Heart left ventricle (tissue), 16 donors: ENCODE measurements around the gene AUH. TPM values are rescaled to one million over a fixed set of nuclear protein-coding genes. Genes with fewer than 3 reads are reported as not detected.

ENCODE experiments used
- ATAC-seq, 4 donors: fragments of 200-7000 bp; cut with Tn5 transposase; one replicate each; pipeline ENCODE4 v1.9.1; 2020 to 2022; ENCODE audit warnings: moderate library complexity in 4 of 4, mild to moderate bottlenecking in 3 of 4, moderate number of reproducible peaks in 1 of 4
- DNase-seq, 5 donors: peaks; one replicate each; pipeline ENCODE4 v3.0.0-alpha.2; 2020
- H3K27ac ChIP-seq, 12 donors: fragments of 200-600 bp; sonication (generic) in 4 of 12; one replicate each; pipeline versions ENCODE4 v1.5.0 to v1.8.0; 2016 to 2022; ENCODE audit warnings: mild to moderate bottlenecking in 2 of 12
- H3K27me3 ChIP-seq, 9 donors: fragments of 200-600 bp; sonication (generic) in 2 of 9; one replicate each; pipeline versions ENCODE4 v1.5.1 to v1.8.0; 2016 to 2022; ENCODE audit warnings: mild to moderate bottlenecking in 3 of 9
- H3K36me3 ChIP-seq, 9 donors: fragments of 200-600 bp; sonication (generic) in 2 of 9; one replicate each; pipeline versions ENCODE4 v1.5.0 to v1.8.0; 2018 to 2022; ENCODE audit warnings: mild to moderate bottlenecking in 2 of 9
- H3K4me1 ChIP-seq, 12 donors: fragments of 200-600 bp; sonication (generic) in 4 of 12; one replicate each; pipeline versions ENCODE4 v1.5.0 to v1.8.0; 2016 to 2022; ENCODE audit warnings: mild to moderate bottlenecking in 3 of 12
- H3K4me3 ChIP-seq, 12 donors: fragments of 200-600 bp; sonication (generic) in 4 of 12; one replicate each; pipeline versions ENCODE4 v1.5.0 to v1.8.0; 2017 to 2022; ENCODE audit warnings: mild to moderate bottlenecking in 9 of 12, moderate library complexity in 4 of 12
- H3K9me3 ChIP-seq, 12 donors: fragments of 200-600 bp; sonication (generic) in 4 of 12; one replicate each; pipeline versions ENCODE4 v1.5.0 to v1.8.0; 2016 to 2022; ENCODE audit warnings: mild to moderate bottlenecking in 1 of 12
- POLR2A ChIP-seq, 2 donors: fragments of 450-650 bp; IDR thresholded peaks; one replicate each; pipeline ENCODE4 v1.6.1; 2017; ENCODE audit warnings: antibody characterized with exemption in 2 of 2, mild to moderate bottlenecking in 2 of 2, moderate library complexity in 2 of 2
- WGBS, 4 donors: extraction: QIAGEN DNeasy Blood & Tissue Kit in 2 of 4; methylation state at CpG; one replicate each; pipeline versions ENCODE4 v1.1.5 to v1.1.7; 2013 to 2018; 5-methylcytosine and 5-hydroxymethylcytosine counted together
- intact Hi-C, 10 donors: fragments of 100-400 bp; cut with DNase I; formaldehyde crosslinking; loops; one replicate each; pipeline versions ENCODE4 v1.11.1 to v1.14.2; 2022
- polyA plus RNA-seq, 2 donors: library from polyadenylated mRNA; stranded (reverse); fragments of 200-250 nt; gene quantifications; one replicate each; pipeline ENCODE4 v1.2.3, GENCODE V29; 2013
- total RNA-seq, 9 donors: library from RNA; depleted of rRNA in 2 of 9; stranded (reverse); fragments of >200 nt in 2 of 9; fragmentation: NEBNext Ultra II Directional in 3 of 9; extraction: Animal tissue kit (Norgen Biotek cat#: 25700) in 3 of 9; gene quantifications; one replicate each; pipeline versions ENCODE4 v1.1.0 to v1.2.4, GENCODE V29; 2016 to 2023
- TF ChIP-seq, protein P1 (sequence below), 12 donors: fragments of 200-600 bp; sonication (generic) in 4 of 12; IDR thresholded peaks; one replicate each; pipeline versions ENCODE4 v1.5.0 to v1.8.0; 2018 to 2022; ENCODE audit warnings: antibody characterized with exemption in 12 of 12, mild to moderate bottlenecking in 5 of 12
- donor health status: ischemic (EF 13 %, LVEDD 7.1; RV severe dilation, severe dysfunction).
- donor health status: healthy with polysubstance abuse.
- donor health status: DM: no; HTN: yes; CAD: no.
- donor health status: DM: no; HTN: no; CAD: no.
- donor health status: ischemic (EF 25% LVEDD 6.9; RV normal size, moderate dysfunction).
- donor health status: ischemic (EF 25% LVEDD 5.7; RV mildly dilated, moderate dysfunction).
- donor health status: healthy.
- donor health status: DM: yes; HTN: yes; CAD: no.
- donor health status: ischemic (EF 35%, LVEDD 5.7; RV mildly dilated, moderate dysfunction).
- donor health status: nonischemic (EF 11% LVEDD 7.7; RV severe dilation, severe dysfunction).
- donor health status: DM: yes; HTN: yes; CAD: no.
- donor health status: PGD.
- donor health status: ischemic (EF 29% LVEDD 5.4; RV normal size, mild dysfunction).
- donor health status: nonischemic (EF 23%, LVEDD 6.1; RV moderate dilation, normal function).

Gene AUH
- total and polyA plus RNA-seq, 11 donors, result 19.0 to 54.7 (median 39.7) TPM

DNA sequence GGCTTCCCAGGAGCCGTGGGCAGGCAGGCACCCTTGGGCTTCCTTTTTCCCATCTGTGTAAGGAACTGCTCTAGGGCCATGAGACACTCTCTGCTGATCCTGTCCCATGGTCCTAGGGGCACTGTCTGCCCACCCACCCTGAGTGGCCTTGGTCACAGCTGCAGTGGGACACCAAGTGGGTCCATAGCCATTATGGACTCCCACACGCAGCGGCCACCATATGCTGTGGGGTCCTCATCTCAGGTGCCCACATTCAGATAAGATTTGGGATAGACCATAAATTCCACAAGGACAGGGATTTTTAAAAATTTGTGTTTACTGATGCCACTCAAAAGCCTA, 180.8 kb downstream of the AUH start:
- Histone ChIP-seq H3K9me3 (no peaks in the 10 kb centered on the region), H3K27me3 (no peaks in the 10 kb centered on the region), H3K4me3 (no peak overlapping the region), H3K27ac (no peak overlapping the region), H3K4me1 (peaks cover 0 to 17% (median 0%) of the 10 kb centered on the region in 12 donors), H3K36me3 (no peaks in the 10 kb centered on the region)
- WGBS, 4 donors, result 91 to 100% (median 95%) methylated on average over 2 to 3 of the region's 3 CpGs
- DNase-seq (no peak), ATAC-seq (no peak)
- TF ChIP-seq, protein P1, sequence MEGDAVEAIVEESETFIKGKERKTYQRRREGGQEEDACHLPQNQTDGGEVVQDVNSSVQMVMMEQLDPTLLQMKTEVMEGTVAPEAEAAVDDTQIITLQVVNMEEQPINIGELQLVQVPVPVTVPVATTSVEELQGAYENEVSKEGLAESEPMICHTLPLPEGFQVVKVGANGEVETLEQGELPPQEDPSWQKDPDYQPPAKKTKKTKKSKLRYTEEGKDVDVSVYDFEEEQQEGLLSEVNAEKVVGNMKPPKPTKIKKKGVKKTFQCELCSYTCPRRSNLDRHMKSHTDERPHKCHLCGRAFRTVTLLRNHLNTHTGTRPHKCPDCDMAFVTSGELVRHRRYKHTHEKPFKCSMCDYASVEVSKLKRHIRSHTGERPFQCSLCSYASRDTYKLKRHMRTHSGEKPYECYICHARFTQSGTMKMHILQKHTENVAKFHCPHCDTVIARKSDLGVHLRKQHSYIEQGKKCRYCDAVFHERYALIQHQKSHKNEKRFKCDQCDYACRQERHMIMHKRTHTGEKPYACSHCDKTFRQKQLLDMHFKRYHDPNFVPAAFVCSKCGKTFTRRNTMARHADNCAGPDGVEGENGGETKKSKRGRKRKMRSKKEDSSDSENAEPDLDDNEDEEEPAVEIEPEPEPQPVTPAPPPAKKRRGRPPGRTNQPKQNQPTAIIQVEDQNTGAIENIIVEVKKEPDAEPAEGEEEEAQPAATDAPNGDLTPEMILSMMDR (IDR thresholded peaks at IDR 0.05), result no peak
- TF ChIP-seq POLR2A (IDR thresholded peaks at IDR 0.05), result no peak
- intact Hi-C loops, result loop anchor here in 1 of 10 donors (10.0 kb wide), 1 partner anchor 56 kb away; no protein-coding TSS in a partner anchor

DNA sequence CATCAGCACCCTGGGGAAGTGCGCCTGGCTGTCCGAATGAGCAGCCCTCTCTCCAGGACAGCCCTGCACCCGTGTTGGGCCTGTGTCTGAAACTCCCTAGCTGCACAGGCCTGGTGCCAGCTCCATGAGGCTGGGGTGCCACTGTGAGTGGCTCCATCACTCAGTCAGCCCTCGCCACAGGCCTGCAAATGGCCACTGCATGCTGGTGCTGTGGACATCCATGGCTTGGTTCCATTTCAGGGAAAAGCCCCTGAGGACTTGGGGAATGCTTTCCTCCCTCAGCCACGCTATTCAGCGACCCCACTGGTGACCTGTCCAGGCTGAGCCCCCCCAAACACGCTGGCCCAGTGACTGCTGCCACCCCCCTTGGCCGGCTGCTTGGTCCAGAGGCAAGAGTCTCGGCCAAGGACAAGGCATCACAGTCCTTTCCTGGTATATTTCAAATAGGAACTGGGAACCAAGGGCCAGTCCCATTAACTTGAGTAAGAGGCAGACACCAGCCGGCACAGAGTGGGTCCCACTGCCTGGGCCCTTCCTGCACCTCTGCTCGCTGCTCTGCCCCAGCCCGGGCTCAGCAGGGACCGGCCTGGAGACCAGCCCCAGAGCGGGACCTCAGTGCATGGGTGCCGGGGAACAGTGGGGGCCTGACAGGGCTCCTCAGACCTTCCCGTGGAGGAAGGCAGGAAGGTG, 181.3 kb downstream of the AUH start:
- H3K4me3 ChIP-seq, result no peak overlapping the region
- TF ChIP-seq, protein P1 (IDR thresholded peaks at IDR 0.05), result no peak
- TF ChIP-seq POLR2A (IDR thresholded peaks at IDR 0.05), result no peak
- intact Hi-C loops, result loop anchor here in 1 of 10 donors (10.0 kb wide), 1 partner anchor 56 kb away; no protein-coding TSS in a partner anchor
- H3K9me3 ChIP-seq, result no peaks in the 10 kb centered on the region
- no peak for ATAC-seq
- WGBS, 4 donors, result 90 to 96% (median 94%) methylated on average over 7 to 16 of the region's 16 CpGs
- peaks cover 0 to 17% (median 0%) of the 10 kb centered on the region in 12 donors for H3K4me1 ChIP-seq
- H3K27me3 ChIP-seq, result no peaks in the 10 kb centered on the region
- no peak for DNase-seq
- no peaks in the 10 kb centered on the region for H3K36me3 ChIP-seq
- H3K27ac ChIP-seq, result no peak overlapping the region

DNA sequence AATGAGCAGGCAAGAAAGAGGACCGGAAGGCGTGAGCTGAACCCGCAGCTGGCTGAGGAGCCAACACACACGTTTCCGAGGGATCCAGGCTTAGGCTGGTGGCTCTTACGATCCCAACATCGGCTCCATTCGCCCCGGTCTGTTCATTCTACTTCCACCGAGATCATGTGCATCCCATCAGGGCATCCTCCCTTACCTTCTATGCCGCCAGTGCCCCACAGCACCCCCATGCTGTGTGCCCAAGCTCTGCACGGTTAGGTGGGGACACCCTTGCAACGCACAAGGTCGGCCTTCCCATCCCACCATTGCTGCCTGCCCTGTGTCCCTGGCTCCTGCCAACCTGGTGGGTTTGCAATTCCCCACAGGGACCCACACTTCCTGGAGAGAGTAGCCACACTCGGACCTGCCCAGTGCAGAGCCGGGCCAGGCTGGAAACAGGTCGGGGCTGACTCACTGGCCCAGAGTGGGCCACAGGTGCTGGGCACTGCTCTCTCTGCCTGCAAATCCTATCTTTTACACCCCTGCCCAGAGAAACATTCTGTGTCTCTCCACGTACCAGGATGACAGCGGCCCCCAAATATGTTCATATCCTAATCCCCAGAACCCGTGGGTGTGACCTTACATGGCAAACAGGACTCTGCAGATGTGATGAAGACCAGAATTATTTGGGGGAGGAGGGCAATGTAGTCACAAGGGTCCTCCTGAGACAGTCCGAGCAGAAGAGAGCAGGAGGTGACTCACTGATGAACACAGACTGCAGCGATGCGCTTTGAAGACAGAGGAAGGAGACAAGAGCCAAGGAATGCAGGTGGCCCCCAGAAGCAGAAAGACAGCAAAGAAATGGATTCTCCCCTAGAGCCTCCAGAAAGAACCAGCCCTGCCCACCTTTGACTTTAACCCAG, 182.2 kb downstream of the AUH start:
- intact Hi-C loops, result loop anchor here in 1 of 10 donors (10.0 kb wide), 1 partner anchor 55 kb away; no protein-coding TSS in a partner anchor
- ATAC-seq, result no peak
- no peak for DNase-seq

More for the DNA sequence above, 182.2 kb downstream of the AUH start:
- TF ChIP-seq, protein P1 (IDR thresholded peaks at IDR 0.05), result no peak
- TF ChIP-seq POLR2A (IDR thresholded peaks at IDR 0.05), result no peak
- 84 to 93% (median 88%) methylated on average over 23 of the region's 23 CpGs for WGBS, 4 donors
- Histone ChIP-seq H3K9me3 (no peaks in the 10 kb centered on the region), H3K27me3 (no peaks in the 10 kb centered on the region), H3K36me3 (no peaks in the 10 kb centered on the region), H3K4me3 (no peak overlapping the region), H3K27ac (no peak overlapping the region), H3K4me1 (peaks cover 0 to 26% (median 0%) of the 10 kb centered on the region in 12 donors)
